H1 (cell line): ENCODE results near the gene CACNB2. TPM values are rescaled to one million over a fixed set of nuclear protein-coding genes. Genes with fewer than 3 reads are reported as not detected.

Source experiments
- BRCA1 ChIP-seq: IDR thresholded peaks from 2 replicates; pipeline ENCODE4 v1.6.1; 2012; ENCODE audit warnings: low read depth, low read length, improper control_type of control experiment
- CREB1 ChIP-seq: IDR thresholded peaks from 2 replicates; pipeline ENCODE4 v1.6.1; 2012; ENCODE audit warnings: inconsistent platforms
- POU5F1 ChIP-seq: IDR thresholded peaks from 2 replicates; pipeline ENCODE4 v1.6.1; 2011; ENCODE audit warnings: low read depth, mild to moderate bottlenecking, low read length, moderate library complexity
- polyA plus RNA-seq, 7 experiments: library from polyadenylated mRNA; depleted of rRNA in 3 of 7; stranded (reverse) in 5 of 7; unstranded in 2 of 7; fragments of >200 nt in 5 of 7; fragments of 200-250 nt in 2 of 7; gene quantifications; 1 replicate in 5 of 7; 2 replicates in 1 of 7; 4 replicates in 1 of 7; pipeline versions ENCODE4 v1.2.1 to v1.2.3, GENCODE V29; 2011 to 2013; ENCODE audit warnings: missing spikeins in 2 of 7, mixed read lengths in 2 of 7
- total RNA-seq: library from RNA; stranded (reverse); fragmentation: NEBNext Ultra II Directional; extraction: Animal tissue kit (Norgen Biotek cat#: 25700); gene quantifications from 2 replicates; pipeline ENCODE4 v1.2.1, GENCODE V29; 2021

The CACNB2 gene
- total and polyA plus RNA-seq, 2 of the 8 experiments (the other 6 are each of a cell fraction or from before 2014, with no cell fraction given), result 2.4 to 3.2 TPM

- TF ChIP-seq BRCA1 (no peak), CREB1 (no peak), POU5F1 (no peak)
Observed at GRCh38 chr10:18473424-18474117, 333.3 kb downstream of the CACNB2 start (continued).
